Effector memory CD4-positive, alpha-beta T cell (primary cell): ENCODE data around the gene ROR2.

ENCODE experiments used
- DNase-seq, 3 donors: peaks; one replicate each; pipeline ENCODE4 v3.0.0-alpha.2; 2020
- H3K27ac ChIP-seq: 2 replicates; pipeline ENCODE4 v1.7.0; 2013; ENCODE audit warnings: mild to moderate bottlenecking, low read length, moderate library complexity; ENCODE audit not compliant: insufficient read depth, poor library complexity, severe bottlenecking
- H3K27me3 ChIP-seq: replicated peaks from 2 replicates; pipeline ENCODE4 v1.7.0; 2013; ENCODE audit warnings: mild to moderate bottlenecking, low read length; ENCODE audit not compliant: insufficient read depth, control insufficient read depth, poor library complexity, severe bottlenecking
- H3K36me3 ChIP-seq: 2 replicates; pipeline ENCODE4 v1.7.0; 2013; ENCODE audit warnings: mild to moderate bottlenecking, low read length, moderate library complexity; ENCODE audit not compliant: control insufficient read depth, insufficient read depth
- H3K4me1 ChIP-seq: 2 replicates; pipeline ENCODE4 v1.7.0; 2013; ENCODE audit warnings: low read length, mild to moderate bottlenecking; ENCODE audit not compliant: control insufficient read depth, insufficient read depth, poor library complexity, severe bottlenecking
- H3K4me3 ChIP-seq: 2 replicates; pipeline ENCODE4 v1.7.0; 2013; ENCODE audit warnings: low read length, low read depth, mild to moderate bottlenecking; ENCODE audit not compliant: insufficient read depth, poor library complexity, severe bottlenecking
- H3K9me3 ChIP-seq: 2 replicates; pipeline ENCODE4 v1.7.0; 2013; ENCODE audit warnings: mild to moderate bottlenecking, low read length, moderate library complexity; ENCODE audit not compliant: control insufficient read depth

The ROR2 gene

DNA sequence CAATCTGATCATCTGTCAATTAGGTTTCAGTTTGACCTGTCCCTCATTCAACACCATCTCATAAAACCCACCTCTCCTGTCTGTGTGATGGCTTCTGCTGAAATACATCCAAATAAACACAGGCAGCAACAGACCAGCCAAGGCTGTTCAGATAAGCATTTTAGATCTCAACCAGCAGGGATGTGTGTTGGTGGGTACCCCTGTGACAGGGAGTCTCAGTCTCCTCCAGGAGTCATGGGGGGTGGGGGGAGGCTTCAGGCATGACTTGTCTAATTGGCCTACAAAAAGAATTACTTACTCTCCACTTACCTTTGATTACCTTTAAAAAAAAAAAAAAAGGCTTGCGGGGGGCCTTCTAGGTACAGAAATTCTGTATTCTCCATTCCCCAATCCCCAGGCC lies 65.9 kb downstream of the ROR2 start:
- no peaks in the 10 kb centered on the region for H3K36me3 ChIP-seq
- no peak overlapping the region for H3K27ac ChIP-seq
- H3K9me3 ChIP-seq = no peaks in the 10 kb centered on the region

DNA sequence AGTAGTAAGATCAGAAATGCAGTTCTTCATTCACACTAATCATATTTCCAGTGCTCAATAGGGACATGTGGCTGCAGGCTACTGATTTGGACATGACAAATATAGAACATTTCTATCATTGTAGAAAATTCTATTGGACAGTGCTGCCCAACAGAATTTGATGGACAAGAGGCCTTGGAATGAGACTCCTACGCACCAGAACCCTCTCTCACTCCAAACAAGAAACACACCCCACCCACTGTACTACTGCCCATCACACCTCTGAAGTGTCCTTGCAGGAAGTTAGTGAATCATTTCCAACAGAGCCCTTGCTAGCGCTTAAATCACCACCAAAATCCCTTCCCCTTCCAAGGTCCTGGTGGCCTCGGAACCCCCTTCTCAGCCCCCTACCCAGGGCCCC lies 66.5 kb downstream of the ROR2 start:
- H3K4me1 ChIP-seq = no peaks in the 10 kb centered on the region
- H3K27me3 ChIP-seq = no peaks in the 10 kb centered on the region
- no peak overlapping the region for H3K27ac ChIP-seq
- no peaks in the 10 kb centered on the region for H3K9me3 ChIP-seq
- DNase-seq = no peak
- H3K36me3 ChIP-seq = no peaks in the 10 kb centered on the region
- no peak overlapping the region for H3K4me3 ChIP-seq

More for the DNA sequence above, 65.9 kb downstream of the ROR2 start:
- H3K27me3 ChIP-seq = no peaks in the 10 kb centered on the region
- no peak for DNase-seq
- H3K4me3 ChIP-seq = no peak overlapping the region
- no peaks in the 10 kb centered on the region for H3K4me1 ChIP-seq

DNA sequence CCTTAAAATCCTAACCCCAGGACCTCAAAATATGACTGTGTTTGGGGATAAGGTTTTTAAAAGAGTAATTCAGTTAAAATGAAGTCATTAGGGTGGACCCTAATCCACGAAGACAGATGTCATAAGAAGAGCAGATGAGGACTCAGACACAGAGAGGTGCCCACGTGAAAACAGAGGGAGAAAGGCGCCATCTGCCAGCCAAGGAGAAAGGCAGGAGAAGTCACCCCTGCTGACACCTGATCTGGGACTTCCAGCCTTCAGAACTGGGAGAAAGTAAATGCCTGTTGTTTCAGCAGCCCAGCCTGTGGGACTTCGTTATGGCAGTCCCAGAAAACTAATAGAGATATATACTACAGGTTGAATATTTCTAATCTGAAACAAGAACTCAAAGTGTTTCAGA lies 67.4 kb downstream of the ROR2 start:
- Histone ChIP-seq H3K4me1 (no peaks in the 10 kb centered on the region), H3K9me3 (no peaks in the 10 kb centered on the region), H3K4me3 (no peak overlapping the region), H3K36me3 (no peaks in the 10 kb centered on the region), H3K27ac (no peak overlapping the region), H3K27me3 (no peaks in the 10 kb centered on the region)
- no peak for DNase-seq

DNA sequence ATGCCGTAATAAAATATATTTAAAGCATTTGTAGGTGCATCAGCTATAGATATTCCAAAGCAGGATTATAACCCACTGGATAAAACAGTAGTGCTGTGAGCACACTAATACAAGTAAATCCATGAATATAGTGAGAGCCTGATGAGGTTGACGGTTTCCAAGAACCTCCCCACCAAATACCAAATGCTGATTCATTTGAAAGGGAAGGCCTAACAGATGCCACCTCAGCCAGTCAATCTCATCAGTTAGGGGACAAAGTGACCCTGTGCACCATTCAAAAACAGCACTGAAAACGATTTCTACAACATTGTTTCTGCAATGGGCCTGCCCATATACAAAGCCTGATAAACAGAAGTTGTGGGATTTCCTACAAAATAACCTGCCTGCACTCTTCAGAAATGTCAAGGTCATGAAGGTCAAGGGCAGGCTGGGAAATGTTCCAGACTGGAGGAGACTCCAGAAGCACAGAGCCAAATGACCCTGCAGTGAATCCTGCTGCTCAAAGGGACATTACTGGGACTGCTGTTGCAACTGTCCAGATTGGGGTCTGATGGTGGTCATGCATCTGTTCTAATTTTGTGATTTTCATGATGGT lies 69.6 kb downstream of the ROR2 start:
- H3K4me1 ChIP-seq = no peaks in the 10 kb centered on the region
- H3K9me3 ChIP-seq = no peaks in the 10 kb centered on the region
- DNase-seq = no peak
- no peaks in the 10 kb centered on the region for H3K36me3 ChIP-seq
- no peak overlapping the region for H3K27ac ChIP-seq
- H3K4me3 ChIP-seq = no peak overlapping the region
- H3K27me3 ChIP-seq = no peaks in the 10 kb centered on the region

DNA sequence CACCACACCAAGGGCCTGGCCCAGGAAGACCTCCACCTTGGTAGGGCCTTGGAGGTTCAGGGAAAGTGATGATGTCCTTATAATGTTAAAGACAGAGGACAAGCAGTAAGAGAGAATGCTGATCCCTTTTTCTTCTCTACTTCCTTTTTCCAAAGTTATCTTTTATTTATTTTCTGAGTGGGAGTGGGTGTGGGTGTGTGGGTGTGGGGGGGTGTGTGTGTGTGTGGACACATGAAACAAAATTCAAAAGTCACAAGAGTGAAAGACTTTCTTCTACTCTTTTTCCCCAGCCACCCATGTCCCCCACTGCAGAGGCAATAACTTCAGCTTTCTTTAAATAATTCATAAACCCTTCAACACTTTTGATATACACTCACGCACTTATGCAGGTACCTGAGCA lies 70.8 kb downstream of the ROR2 start:
- H3K4me1 ChIP-seq = no peaks in the 10 kb centered on the region
- no peaks in the 10 kb centered on the region for H3K9me3 ChIP-seq
- H3K27me3 ChIP-seq = no peaks in the 10 kb centered on the region
- no peak overlapping the region for H3K4me3 ChIP-seq
- no peak for DNase-seq
- no peaks in the 10 kb centered on the region for H3K36me3 ChIP-seq
- H3K27ac ChIP-seq = no peak overlapping the region

DNA sequence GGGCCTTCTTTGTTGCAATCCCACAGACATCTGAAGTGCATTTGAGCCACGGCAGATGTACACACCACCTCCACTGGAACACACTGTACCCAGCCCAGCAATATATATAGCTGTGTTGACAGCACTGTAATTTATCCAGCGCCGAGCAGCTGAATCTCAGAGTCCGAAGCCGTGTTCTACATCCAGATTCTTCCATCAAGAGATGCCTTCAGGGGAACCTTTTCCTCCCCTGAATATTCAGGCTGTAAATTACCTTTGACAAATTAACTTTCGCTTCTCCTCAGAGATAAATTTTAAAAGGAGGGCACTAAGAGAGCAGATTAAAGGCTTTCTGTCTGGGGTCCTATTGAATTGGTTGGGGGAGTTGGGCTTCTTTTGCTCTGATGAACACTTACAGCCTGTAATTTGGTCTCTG lies 76.4 kb downstream of the ROR2 start:
- DNase-seq = no peak
- Histone ChIP-seq H3K4me3 (no peak overlapping the region), H3K27ac (no peak overlapping the region), H3K4me1 (no peaks in the 10 kb centered on the region), H3K9me3 (no peaks in the 10 kb centered on the region), H3K27me3 (no peaks in the 10 kb centered on the region), H3K36me3 (no peaks in the 10 kb centered on the region)

DNA sequence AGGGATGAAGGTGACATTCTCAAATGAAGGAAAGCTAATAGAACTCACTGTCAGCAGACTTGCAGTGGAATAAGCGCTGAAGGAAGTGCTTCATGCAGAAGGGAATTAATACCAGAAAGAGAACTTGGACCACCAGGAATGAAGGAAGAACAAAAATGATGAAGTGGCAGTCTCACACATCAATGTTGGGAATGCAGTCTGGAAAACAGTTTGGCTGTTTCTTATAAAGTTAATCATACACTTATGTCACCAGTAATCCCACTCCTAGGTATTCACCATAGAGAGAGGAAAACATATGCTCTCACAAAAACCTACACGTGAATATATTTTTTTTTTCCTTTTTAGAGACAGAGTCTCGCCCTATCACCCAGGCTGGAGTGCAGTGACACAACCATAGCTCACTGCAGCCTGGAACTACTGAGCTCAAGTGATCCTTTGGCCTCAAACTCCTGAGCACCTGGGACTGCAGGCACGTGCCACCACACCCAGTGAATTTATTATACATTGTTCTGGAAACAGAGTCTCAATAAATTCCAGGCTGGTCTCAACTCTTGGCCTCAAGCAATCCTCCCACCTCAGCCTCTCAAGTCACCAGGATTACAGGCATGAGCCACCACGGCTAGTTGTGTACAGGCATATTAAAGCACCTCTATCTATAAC lies 81.2 kb downstream of the ROR2 start:
- DNase-seq = no peak
- Histone ChIP-seq H3K9me3 (no peaks in the 10 kb centered on the region), H3K27me3 (no peaks in the 10 kb centered on the region), H3K36me3 (no peaks in the 10 kb centered on the region), H3K27ac (no peak overlapping the region), H3K4me1 (no peaks in the 10 kb centered on the region), H3K4me3 (no peak overlapping the region)

DNA sequence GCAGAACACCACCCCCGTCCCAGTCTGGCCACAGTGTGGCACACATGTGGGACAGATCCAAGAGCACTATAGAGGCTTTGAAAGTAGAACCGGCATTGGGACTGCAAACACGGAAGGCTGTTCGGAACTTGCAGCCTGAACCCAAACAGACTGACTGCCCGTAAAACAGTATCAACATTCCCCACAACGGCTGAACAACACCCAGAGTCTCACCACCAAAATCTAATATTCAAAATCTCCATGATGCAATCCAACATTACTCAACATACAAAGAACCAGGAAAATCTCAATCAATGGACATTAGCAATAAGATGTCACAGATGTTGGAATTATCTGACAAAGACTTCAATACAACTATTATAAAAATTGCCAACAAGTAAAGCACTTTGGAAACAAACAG lies 82.3 kb downstream of the ROR2 start:
- Histone ChIP-seq H3K4me3 (no peak overlapping the region), H3K27me3 (no peaks in the 10 kb centered on the region)
- no peak for DNase-seq

DNA sequence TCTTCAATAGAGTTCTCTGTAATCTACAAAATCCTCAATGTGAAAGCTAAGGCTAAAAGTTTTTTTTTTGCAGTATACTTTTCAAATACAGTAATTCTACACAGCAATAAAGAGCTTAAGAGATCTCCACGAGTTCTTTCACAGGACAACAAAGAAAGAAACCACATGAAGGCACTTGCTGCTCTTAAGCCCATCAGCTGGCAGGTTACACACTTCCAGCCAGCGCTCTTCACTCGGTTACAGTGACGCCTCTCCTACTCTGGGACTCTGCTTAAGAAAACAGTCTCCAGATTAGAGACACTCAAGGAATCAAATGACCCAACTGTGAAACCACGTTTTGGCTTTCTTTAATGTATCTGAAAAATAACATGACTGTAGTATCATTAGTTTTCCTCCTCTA lies 85.0 kb downstream of the ROR2 start:
- Histone ChIP-seq H3K36me3 (no peaks in the 10 kb centered on the region), H3K27ac (no peak overlapping the region), H3K9me3 (no peaks in the 10 kb centered on the region), H3K4me1 (no peaks in the 10 kb centered on the region), H3K27me3 (no peaks in the 10 kb centered on the region), H3K4me3 (no peak overlapping the region)
- no peak for DNase-seq

More for the DNA sequence above, 82.3 kb downstream of the ROR2 start:
- Histone ChIP-seq H3K27ac (no peak overlapping the region), H3K36me3 (no peaks in the 10 kb centered on the region), H3K4me1 (no peaks in the 10 kb centered on the region), H3K9me3 (no peaks in the 10 kb centered on the region)

DNA sequence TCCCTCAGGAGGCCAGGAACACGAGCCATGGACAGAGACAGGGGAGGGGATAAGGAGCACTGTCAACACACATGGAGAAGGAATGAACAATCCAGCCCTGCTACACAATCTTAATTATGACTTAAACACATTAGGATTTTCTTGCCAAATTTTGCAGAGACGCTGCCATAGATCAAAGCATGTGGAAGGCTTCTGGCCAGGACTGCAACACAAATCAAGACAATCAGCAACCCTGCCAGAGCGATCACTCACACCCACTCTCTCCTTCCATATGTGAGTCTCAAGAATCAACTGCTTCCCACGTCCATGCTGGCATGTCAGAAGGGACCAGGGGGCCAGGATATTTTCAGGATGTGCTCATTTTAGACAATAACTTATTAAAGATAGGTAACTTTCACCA lies 85.6 kb downstream of the ROR2 start:
- DNase-seq = no peak
- Histone ChIP-seq H3K27me3 (no peaks in the 10 kb centered on the region), H3K4me3 (no peak overlapping the region), H3K4me1 (no peaks in the 10 kb centered on the region), H3K27ac (no peak overlapping the region), H3K9me3 (no peaks in the 10 kb centered on the region), H3K36me3 (no peaks in the 10 kb centered on the region)
